GM12878 (cell line): ENCODE measurements around the gene ADGRL2. TPM values are rescaled to one million over a fixed set of nuclear protein-coding genes. Genes with fewer than 3 reads are reported as not detected.

Source experiments
- ATAC-seq: fragments of 200-7000 bp; cut with Tn5 transposase; 3 replicates; pipeline ENCODE4 v1.9.1; 2020; ENCODE audit warnings: mild to moderate bottlenecking, moderate library complexity
- BruUV-seq: library from RNA; stranded (reverse); fragments of 400-500 nt; replicated peaks from 2 replicates; lab custom pipeline; 2021; lab: Mats Ljungman, UMichigan
- CTCF ChIA-PET: fragments of 300-600 bp; sonication (Branson Sonifier 250); formaldehyde crosslinking; extraction: SDS; loops from one replicate; lab custom pipeline; 2021; ENCODE audit warnings: inconsistent platforms; lab: Yijun Ruan, JAX
- POLR2A ChIA-PET: fragments of 350-600 bp; formaldehyde crosslinking; extraction: SDS; loops from one replicate; lab custom pipeline; 2021; ENCODE audit warnings: inconsistent platforms; lab: Charles Lee
- RAD21 ChIA-PET: fragments of 300-600 bp; sonication (Branson Sonifier 250); formaldehyde crosslinking; loops from one replicate; lab custom pipeline; 2023; ENCODE audit warnings: antibody characterized with exemption; ENCODE audit not compliant: unreplicated experiment; lab: Charles Lee
- SMC1A ChIA-PET: fragments of 300-600 bp; sonication (Branson Sonifier 250); formaldehyde crosslinking; loops from one replicate; lab custom pipeline; 2023; ENCODE audit not compliant: unreplicated experiment, uncharacterized antibody; lab: Charles Lee
- DNase-seq: peaks from one replicate; pipeline ENCODE4 v3.0.0-alpha.2; 2011; ENCODE audit warnings: low read depth, low spot score
- FAIRE-seq: peaks from 3 replicates; lab custom pipeline; 2011; peaks lifted over from hg19 to GRCh38; lab: Jason Lieb, UNC
- H2AFZ ChIP-seq: 2 replicates; pipeline ENCODE4 v1.6.0; 2011; ENCODE audit warnings: low read depth, low read length, control low read depth; ENCODE audit not compliant: control insufficient read depth
- H3K27ac ChIP-seq: 2 replicates; pipeline ENCODE4 v1.5.1; 2011; ENCODE audit warnings: control low read depth; ENCODE audit not compliant: control insufficient read depth, insufficient read depth
- H3K27me3 ChIP-seq, 2 experiments: replicated peaks in 1 of 2; 2 replicates each; pipeline versions ENCODE4 v1.6.0 to v1.6.1; 2011; ENCODE audit warnings: low read length in 1 of 2; ENCODE audit not compliant: control insufficient read depth in 2 of 2, insufficient read depth in 2 of 2
- H3K36me3 ChIP-seq, 2 experiments: 2 replicates each; pipeline ENCODE4 v1.5.1; 2011; ENCODE audit warnings: low read length in 1 of 2; ENCODE audit not compliant: control insufficient read depth in 2 of 2, insufficient read depth in 2 of 2
- H3K4me1 ChIP-seq: 2 replicates; pipeline ENCODE4 v1.6.1; 2011; ENCODE audit warnings: mild to moderate bottlenecking, low read length, moderate library complexity, mixed read lengths; ENCODE audit not compliant: control insufficient read depth, insufficient read depth
- H3K4me2 ChIP-seq: 2 replicates; pipeline ENCODE4 v1.6.0; 2011; ENCODE audit warnings: control low read depth; ENCODE audit not compliant: control insufficient read depth, insufficient read depth
- H3K4me3 ChIP-seq: fragments of 200-600 bp; sonication (generic); 2 replicates; pipeline ENCODE4 v1.5.1; 2016
- H3K79me2 ChIP-seq: 2 replicates; pipeline ENCODE4 v1.6.0; 2011; ENCODE audit warnings: low read length; ENCODE audit not compliant: control insufficient read depth, insufficient read depth
- H3K9ac ChIP-seq: 2 replicates; pipeline ENCODE4 v1.8.0; 2011; ENCODE audit warnings: low read length, control low read depth, mixed read lengths; ENCODE audit not compliant: control insufficient read depth, insufficient read depth
- H3K9me3 ChIP-seq: replicated peaks from 3 replicates; pipeline ENCODE4 v1.5.1; 2011; ENCODE audit warnings: mild to moderate bottlenecking, low read length; ENCODE audit not compliant: control insufficient read depth, insufficient read depth
- H4K20me1 ChIP-seq: 2 replicates; pipeline ENCODE4 v1.6.0; 2011; ENCODE audit not compliant: control insufficient read depth, insufficient read depth
- CHD2 ChIP-seq: IDR thresholded peaks from 2 replicates; pipeline ENCODE4 v1.6.1; 2011; ENCODE audit warnings: low read depth, low read length, improper control_type of control experiment, borderline replicate concordance
- CUX1 ChIP-seq: IDR thresholded peaks from 2 replicates; pipeline ENCODE4 v1.6.1; 2012; ENCODE audit warnings: improper control_type of control experiment, low read depth, low read length; ENCODE audit not compliant: insufficient replicate concordance
- E2F4 ChIP-seq: IDR thresholded peaks from 2 replicates; pipeline ENCODE4 v1.6.1; 2012; ENCODE audit warnings: low read depth, low read length, improper control_type of control experiment
- E2F8 ChIP-seq: fragments of 450-650 bp; IDR thresholded peaks from 2 replicates; pipeline ENCODE4 v1.6.1; 2018; ENCODE audit warnings: mild to moderate bottlenecking, low read depth, moderate library complexity; ENCODE audit not compliant: partially characterized antibody
- FOS ChIP-seq: IDR thresholded peaks from 3 replicates; pipeline ENCODE4 v1.6.1; 2011; ENCODE audit warnings: borderline replicate concordance; ENCODE audit not compliant: insufficient read length; ENCODE audit errors: extremely low read depth
- HDAC2 ChIP-seq: fragments of 200-600 bp; sonication (generic); IDR thresholded peaks from 2 replicates; pipeline ENCODE4 v1.6.1; 2017
- IKZF1 ChIP-seq: fragments of 450-650 bp; conservative IDR thresholded peaks from 2 replicates; pipeline ENCODE4 v1.6.1; 2017; ENCODE audit warnings: antibody characterized with exemption, mild to moderate bottlenecking
- IKZF2 ChIP-seq, 2 experiments: fragments of 450-650 bp; IDR thresholded peaks; 2 replicates each; pipeline ENCODE4 v1.6.1; 2017; ENCODE audit warnings: mild to moderate bottlenecking in 2 of 2, moderate library complexity in 2 of 2
- IRF5 ChIP-seq: fragments of 450-650 bp; IDR thresholded peaks from 2 replicates; pipeline ENCODE4 v1.6.1; 2017; ENCODE audit warnings: borderline replicate concordance
- JUNB ChIP-seq: IDR thresholded peaks from 2 replicates; pipeline ENCODE4 v1.6.1; 2016; ENCODE audit warnings: antibody characterized with exemption, mild to moderate bottlenecking
- NFYB ChIP-seq: IDR thresholded peaks from 2 replicates; pipeline ENCODE4 v1.6.1; 2011; ENCODE audit warnings: low read depth, mild to moderate bottlenecking, low read length, improper control_type of control experiment, moderate library complexity; ENCODE audit not compliant: insufficient read depth
- PAX8 ChIP-seq: fragments of 450-650 bp; IDR thresholded peaks from 2 replicates; pipeline ENCODE4 v1.6.1; 2017; ENCODE audit warnings: mild to moderate bottlenecking, moderate library complexity
- POLR2AphosphoS5 ChIP-seq: IDR thresholded peaks from 2 replicates; pipeline ENCODE4 v1.6.1; 2011; ENCODE audit warnings: mild to moderate bottlenecking, low read length, inconsistent platforms
- SMAD1 ChIP-seq: fragments of 450-650 bp; IDR thresholded peaks from 2 replicates; pipeline ENCODE4 v1.6.1; 2018; ENCODE audit warnings: mild to moderate bottlenecking, low read depth; ENCODE audit not compliant: partially characterized antibody
- WGBS: methylation state at CpG from one replicate; pipeline ENCODE4 v1.1.6; 2016; ENCODE audit warnings: low lambda C conversion rate; ENCODE audit not compliant: insufficient replicate concordance, insufficient coverage; ENCODE audit errors: missing lambda C conversion rate; 5-methylcytosine and 5-hydroxymethylcytosine counted together
- in situ Hi-C: fragments of 300-500 bp; cut with MboI; formaldehyde crosslinking; loops from 9 replicates; pipeline ENCODE4 v1.14.3; 2018; ENCODE audit warnings: mixed read lengths
- intact Hi-C: fragments of 100-400 bp; cut with micrococcal nuclease; formaldehyde crosslinking; loops from one replicate; pipeline ENCODE4 v1.14.2; 2022; ENCODE audit not compliant: unreplicated experiment
- polyA plus RNA-seq, 11 experiments: library from polyadenylated mRNA; depleted of rRNA in 4 of 11; unstranded in 6 of 11; stranded (reverse) in 5 of 11; fragments of >200 nt; fragmentation: Nextera tagmentation in 4 of 11; fragmentation: Illumina TruSeq in 1 of 11; extraction: Ambion mirVana in 4 of 11; extraction: Trizol in 1 of 11; gene quantifications; 1 replicate in 1 of 11; 2 replicates in 10 of 11; pipeline versions ENCODE4 v1.2.1 to v1.2.3, GENCODE V29; 2011 to 2016; ENCODE audit warnings: inconsistent platforms in 2 of 11, missing spikeins in 2 of 11, low read depth in 1 of 11
- total RNA-seq, 4 experiments: library from RNA; depleted of rRNA in 3 of 4; stranded (reverse); fragments of >200 nt in 3 of 4; fragmentation: Illumina TruSeq in 1 of 4; extraction: Trizol in 1 of 4; gene quantifications; 2 replicates each; pipeline versions ENCODE4 v1.2.1 to v1.2.3, GENCODE V29; 2013 to 2021

Gene ADGRL2
- total and polyA plus RNA-seq, 10 of the 15 experiments (the other 5 are each of a cell fraction or from before 2014, with no cell fraction given), result 0.03 to 13.6 (median 0.21) TPM

GRCh38 chr1:81804312-81804711 lies 3.6 kb downstream of the ADGRL2 start:
- Histone ChIP-seq H3K4me1 (no peaks in the 10 kb centered on the region), H3K27ac (no peak overlapping the region), H3K4me2 (no peak overlapping the region), H3K79me2 (no peaks in the 10 kb centered on the region), H3K4me3 (no peak overlapping the region), H2AFZ (no peak overlapping the region), H4K20me1 (no peaks in the 10 kb centered on the region), H3K9ac (no peak overlapping the region), H3K36me3 (no peaks in the 10 kb centered on the region), H3K27me3 (peaks cover 10 to 11% of the 10 kb centered on the region in 2 experiments), H3K9me3 (no peaks in the 10 kb centered on the region)
- SMC1A ChIA-PET, result interaction anchor here (1.4 kb wide), 1 partner anchor 367 kb away, joined by 3 read pairs; no protein-coding TSS in a partner anchor
- intact Hi-C loops (loop anchor here (10.0 kb wide), 1 partner anchor 390 kb away; no protein-coding TSS in a partner anchor), in situ Hi-C loops (no loop called here)
- DNase-seq (no peak), ATAC-seq (no peak), FAIRE-seq (no peak)
- POLR2A ChIA-PET, result no interaction called here
- RAD21 ChIA-PET, result interaction anchor here (4.5 kb wide), 1 partner anchor 254 kb away, joined by 28 read pairs; no protein-coding TSS in a partner anchor
- no TSS peak for BruUV-seq
- CTCF ChIA-PET, result interaction anchor here (0.6 kb wide), 1 partner anchor 256 kb away, joined by 3 read pairs; no protein-coding TSS in a partner anchor
- 25% methylated on average over 2 of the region's 2 CpGs for WGBS
- TF ChIP-seq E2F4, result no peak
- no peak for TF ChIP-seq CHD2
- no peak for TF ChIP-seq HDAC2
- TF ChIP-seq POLR2AphosphoS5, result no peak
- no peak for TF ChIP-seq FOS
- TF ChIP-seq JUNB, result no peak
- no peak for TF ChIP-seq CUX1
- TF ChIP-seq NFYB, result no peak
- no peak for TF ChIP-seq IKZF1
- no peak for TF ChIP-seq E2F8
- no peak for TF ChIP-seq IKZF2 (IDR thresholded peaks at IDR 0.05)
- TF ChIP-seq SMAD1, result no peak
- TF ChIP-seq IRF5, result no peak
- no peak for TF ChIP-seq PAX8
